Sigmoid colon (tissue), 3 donors: ENCODE data around the gene FCAR.

Source experiments
- CTCF ChIP-seq, 4 experiments: fragments of 450-650 bp in 3 of 4; fragments of 200-600 bp in 1 of 4; IDR thresholded peaks; one replicate each; pipeline ENCODE4 v1.5.1; 2016 to 2019; ENCODE audit warnings: antibody characterized with exemption in 4 of 4, mild to moderate bottlenecking in 3 of 4, moderate library complexity in 2 of 4
- POLR2A ChIP-seq, 2 donors: fragments of 450-650 bp; IDR thresholded peaks; one replicate each; pipeline ENCODE4 v1.6.1; 2016; ENCODE audit warnings: antibody characterized with exemption in 2 of 2, mild to moderate bottlenecking in 2 of 2, moderate library complexity in 2 of 2

- no peak for TF ChIP-seq CTCF (IDR thresholded peaks at IDR 0.05)
- TF ChIP-seq POLR2A (IDR thresholded peaks at IDR 0.05): no peak
Observed at GRCh38 chr19:54888239-54888638, 14.2 kb downstream of the FCAR start.
